ENCODE data around the gene TTC14. TPM values are rescaled to one million over a fixed set of nuclear protein-coding genes. Genes with fewer than 3 reads are reported as not detected.

The TTC14 gene
- total RNA-seq, 1 experiment from 2014 or later: 31.5 TPM

GRCh38 chr3:180612364-180612763 is 10.4 kb downstream of the TTC14 start:
- Histone ChIP-seq H3K27me3 (ENCODE audit: insufficient read depth, low read length) (no peaks in the 10 kb centered on the region), H3K4me1 (ENCODE audit: control insufficient read depth in 1 of 2, insufficient read depth in 2 of 2, low read length in 2 of 2) (no peaks in the 10 kb centered on the region), H3K4me3 (replicated peaks in 1 of 2; ENCODE audit: low read depth in 1 of 2, low read length in 2 of 2) (no peak overlapping the region), H3K9ac (ENCODE audit: low read length) (no peak overlapping the region), H4K20me1 (ENCODE audit: insufficient read depth) (no peaks in the 10 kb centered on the region), H3K4me2 (ENCODE audit: low read length) (no peak overlapping the region), H2AFZ (ENCODE audit: low read depth, low read length, poor library complexity, severe bottlenecking) (no peak overlapping the region), H3K9me3 (ENCODE audit: control insufficient read depth in 1 of 2, insufficient read depth in 1 of 2, low read depth in 1 of 2, low read length in 2 of 2) (no peaks in the 10 kb centered on the region), H3K9me2 (ENCODE audit: insufficient read depth) (no peaks in the 10 kb centered on the region), H3K79me2 (ENCODE audit: insufficient read depth, low read length) (no peaks in the 10 kb centered on the region), H3K36me3 (ENCODE audit: control insufficient read depth in 1 of 2, insufficient read depth in 2 of 2, low read length in 2 of 2) (peaks cover 29 to 42% of the 10 kb centered on the region in 2 experiments), H3K27ac (ENCODE audit: low read depth, low read length) (no peak overlapping the region)
- CTCF ChIA-PET: no interaction called here
- ATAC-seq (no peak), DNase-seq (ENCODE audit: low read depth, low spot score) (no peak)
- RAD21 ChIA-PET (ENCODE audit: low non-redundant PET in 1 of 2, low total read pairs in 2 of 2, uncharacterized antibody in 2 of 2, unreplicated experiment in 2 of 2): no interaction called here
- TF ChIP-seq POLR2A (IDR thresholded peaks at IDR 0.05; ENCODE audit: borderline replicate concordance, extremely low read depth, insufficient read depth, insufficient read length): no peak
- TF ChIP-seq ZNF274 (IDR thresholded peaks at IDR 0.05; ENCODE audit: low read depth, low read length): no peak
- no peak for TF ChIP-seq CTCF (IDR thresholded peaks at IDR 0.05 in 2 of 3, conservative IDR thresholded peaks at IDR 0.05 in 1 of 3; ENCODE audit: borderline replicate concordance in 1 of 3, insufficient read depth in 1 of 3, low read depth in 2 of 3, low read length in 2 of 3)
- TF ChIP-seq, protein P1, sequence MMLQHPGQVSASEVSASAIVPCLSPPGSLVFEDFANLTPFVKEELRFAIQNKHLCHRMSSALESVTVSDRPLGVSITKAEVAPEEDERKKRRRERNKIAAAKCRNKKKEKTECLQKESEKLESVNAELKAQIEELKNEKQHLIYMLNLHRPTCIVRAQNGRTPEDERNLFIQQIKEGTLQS (IDR thresholded peaks at IDR 0.05): no peak
- TF ChIP-seq SP1 (IDR thresholded peaks at IDR 0.05; ENCODE audit: low read depth): no peak
- TF ChIP-seq CBX3 (IDR thresholded peaks at IDR 0.05; ENCODE audit: low read depth): no peak
- no peak for TF ChIP-seq POLR2AphosphoS5 (IDR thresholded peaks at IDR 0.05; ENCODE audit: low read depth, low read length)
- POLR2A ChIA-PET: interaction anchor here (1.5 kb wide), 1 partner anchor 10 kb away, joined by 4 read pairs; the partner anchor contains the start of gene TTC14
- intact Hi-C loops (cut with micrococcal nuclease): no loop called here
- BruUV-seq (replicated peaks): no TSS peak

GRCh38 chr3:180615954-180616353 is 14.0 kb downstream of the TTC14 start:
- H3K9me3 ChIP-seq (ENCODE audit: control insufficient read depth in 1 of 2, insufficient read depth in 1 of 2, low read depth in 1 of 2, low read length in 2 of 2): no peaks in the 10 kb centered on the region
- intact Hi-C loops (cut with micrococcal nuclease): no loop called here
- H3K4me1 ChIP-seq (ENCODE audit: control insufficient read depth in 1 of 2, insufficient read depth in 2 of 2, low read length in 2 of 2): no peaks in the 10 kb centered on the region
- POLR2A ChIA-PET: interaction anchor here (1.3 kb wide), 1 partner anchor 11 kb away, joined by 3 read pairs; no protein-coding TSS in a partner anchor
- peaks cover 10 to 19% of the 10 kb centered on the region in 2 experiments for H3K36me3 ChIP-seq (ENCODE audit: control insufficient read depth in 1 of 2, insufficient read depth in 2 of 2, low read length in 2 of 2)
- H3K4me2 ChIP-seq (ENCODE audit: low read length): no peak overlapping the region
- no TSS peak for BruUV-seq (replicated peaks)
- no peak overlapping the region for H2AFZ ChIP-seq (ENCODE audit: low read depth, low read length, poor library complexity, severe bottlenecking)
- H3K27ac ChIP-seq (ENCODE audit: low read depth, low read length): no peak overlapping the region
- CTCF ChIA-PET: interaction anchor here (1.0 kb wide), 1 partner anchor 14 kb away, joined by 3 read pairs; the partner anchor contains the start of gene TTC14
- no peak overlapping the region for H3K9ac ChIP-seq (ENCODE audit: low read length)
- H3K4me3 ChIP-seq (replicated peaks in 1 of 2; ENCODE audit: low read depth in 1 of 2, low read length in 2 of 2): no peak overlapping the region
- H3K27me3 ChIP-seq (ENCODE audit: insufficient read depth, low read length): no peaks in the 10 kb centered on the region
- RAD21 ChIA-PET (ENCODE audit: low non-redundant PET in 1 of 2, low total read pairs in 2 of 2, uncharacterized antibody in 2 of 2, unreplicated experiment in 2 of 2): no interaction called here
- no peaks in the 10 kb centered on the region for H3K79me2 ChIP-seq (ENCODE audit: insufficient read depth, low read length)
- no peak for DNase-seq (ENCODE audit: low read depth, low spot score)
- no peaks in the 10 kb centered on the region for H4K20me1 ChIP-seq (ENCODE audit: insufficient read depth)
- no peak for TF ChIP-seq CEBPB (IDR thresholded peaks at IDR 0.05; ENCODE audit: low read depth)
- no peak for TF ChIP-seq RAD21 (IDR thresholded peaks at IDR 0.05; ENCODE audit: low read depth)
- TF ChIP-seq EZH2phosphoT487 (IDR thresholded peaks at IDR 0.05; ENCODE audit: borderline replicate concordance): no peak
- no peak for TF ChIP-seq JUND (IDR thresholded peaks at IDR 0.05)
- TF ChIP-seq CTCF (IDR thresholded peaks at IDR 0.05 in 2 of 3, conservative IDR thresholded peaks at IDR 0.05 in 1 of 3; ENCODE audit: borderline replicate concordance in 1 of 3, insufficient read depth in 1 of 3, low read depth in 2 of 3, low read length in 2 of 3): no peak
- TF ChIP-seq SRF (IDR thresholded peaks at IDR 0.05; ENCODE audit: low read depth): no peak
- TF ChIP-seq EGR1 (IDR thresholded peaks at IDR 0.05; ENCODE audit: low read depth): no peak
- no peak for TF ChIP-seq ZBTB33 (IDR thresholded peaks at IDR 0.05; ENCODE audit: extremely low read depth, insufficient replicate concordance, low read length)
- no peaks in the 10 kb centered on the region for H3K9me2 ChIP-seq (ENCODE audit: insufficient read depth)
- ATAC-seq: no peak
